ENCODE results near the gene RPTN.
"Not testable (repeated sequence)": the region's sequence is repeated elsewhere in the genome, so short reads cannot be mapped to it uniquely, and the experiment has no call there.

The RPTN gene

GRCh38 chr1:152151646-152152045 is 7.4 kb downstream of the RPTN start:
- TF ChIP-seq, protein P1, sequence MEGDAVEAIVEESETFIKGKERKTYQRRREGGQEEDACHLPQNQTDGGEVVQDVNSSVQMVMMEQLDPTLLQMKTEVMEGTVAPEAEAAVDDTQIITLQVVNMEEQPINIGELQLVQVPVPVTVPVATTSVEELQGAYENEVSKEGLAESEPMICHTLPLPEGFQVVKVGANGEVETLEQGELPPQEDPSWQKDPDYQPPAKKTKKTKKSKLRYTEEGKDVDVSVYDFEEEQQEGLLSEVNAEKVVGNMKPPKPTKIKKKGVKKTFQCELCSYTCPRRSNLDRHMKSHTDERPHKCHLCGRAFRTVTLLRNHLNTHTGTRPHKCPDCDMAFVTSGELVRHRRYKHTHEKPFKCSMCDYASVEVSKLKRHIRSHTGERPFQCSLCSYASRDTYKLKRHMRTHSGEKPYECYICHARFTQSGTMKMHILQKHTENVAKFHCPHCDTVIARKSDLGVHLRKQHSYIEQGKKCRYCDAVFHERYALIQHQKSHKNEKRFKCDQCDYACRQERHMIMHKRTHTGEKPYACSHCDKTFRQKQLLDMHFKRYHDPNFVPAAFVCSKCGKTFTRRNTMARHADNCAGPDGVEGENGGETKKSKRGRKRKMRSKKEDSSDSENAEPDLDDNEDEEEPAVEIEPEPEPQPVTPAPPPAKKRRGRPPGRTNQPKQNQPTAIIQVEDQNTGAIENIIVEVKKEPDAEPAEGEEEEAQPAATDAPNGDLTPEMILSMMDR (IDR thresholded peaks at IDR 0.05; ENCODE audit: control extremely low read depth, extremely low read depth, low read depth, missing control alignments), result no peak
- CTCF ChIA-PET, result interaction anchor here (1.0 to 3.0 kb wide), 9 partner anchors 10 to 308 kb away, joined by 3 to 9 read pairs (median 5); no protein-coding TSS in a partner anchor
- no peak for DNase-seq (ENCODE audit: extremely low spot score)
- POLR2A ChIA-PET, result no interaction called here

- TF ChIP-seq, protein P1 (IDR thresholded peaks at IDR 0.05; ENCODE audit: control extremely low read depth, extremely low read depth, low read depth, missing control alignments), result no peak
- DNase-seq (ENCODE audit: extremely low spot score), result no peak
- ChIA-PET CTCF (interaction anchor here (0.9 to 3.3 kb wide), 8 partner anchors 8 to 311 kb away, joined by 3 to 17 read pairs (median 5); no protein-coding TSS in a partner anchor), POLR2A (no interaction called here)
Observed at GRCh38 chr1:152148981-152149380, 10.0 kb downstream of the RPTN start.

DNA sequence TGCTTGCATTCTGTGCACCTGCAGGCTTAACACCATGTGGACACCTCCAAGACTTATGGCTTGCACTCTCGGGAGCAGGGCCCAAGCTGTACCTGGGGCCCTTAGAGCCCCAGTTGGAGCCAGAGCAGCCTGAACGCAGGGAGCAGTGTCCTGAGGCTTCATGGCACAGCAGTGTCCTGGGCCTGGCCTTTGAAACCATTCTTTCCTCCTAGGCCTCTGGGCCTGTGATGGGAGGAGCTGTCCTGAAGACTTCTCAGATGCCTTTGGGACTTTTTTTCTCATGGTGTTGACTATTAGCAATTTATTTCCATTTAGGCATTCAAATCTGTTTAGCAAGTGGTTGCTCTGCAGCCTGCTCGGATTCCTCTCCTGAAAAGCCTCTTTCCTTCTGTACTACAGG is 11.0 kb downstream of the RPTN start:
- TF ChIP-seq, protein P1 (IDR thresholded peaks at IDR 0.05; ENCODE audit: control extremely low read depth, extremely low read depth, low read depth, missing control alignments), result no peak
- CTCF ChIA-PET, result interaction anchor here (0.7 to 3.3 kb wide), 5 partner anchors 27 to 311 kb away, joined by 3 to 17 read pairs (median 3); no protein-coding TSS in a partner anchor
- POLR2A ChIA-PET, result no interaction called here
- DNase-seq (ENCODE audit: extremely low spot score), result no peak

GRCh38 chr1:152145769-152146168 is 13.3 kb downstream of the RPTN start:
- DNase-seq (ENCODE audit: extremely low spot score), result no peak
- TF ChIP-seq, protein P1 (IDR thresholded peaks at IDR 0.05; ENCODE audit: control extremely low read depth, extremely low read depth, low read depth, missing control alignments), result no peak
- POLR2A ChIA-PET, result no interaction called here
- CTCF ChIA-PET, result interaction anchor here (1.0 kb wide), 1 partner anchor 313 kb away, joined by 3 read pairs; no protein-coding TSS in a partner anchor

- POLR2A ChIA-PET; DNase-seq (ENCODE audit: extremely low spot score); CTCF ChIA-PET: not testable (repeated sequence)
Observed at GRCh38 chr1:152144674-152145183, 14.3 kb downstream of the RPTN start.

GRCh38 chr1:152143150-152143887 is 15.7 kb downstream of the RPTN start:
- CTCF ChIA-PET, result interaction anchor here (1.4 kb wide), 1 partner anchor 42 kb away, joined by 7 read pairs; no protein-coding TSS in a partner anchor
- no peak for DNase-seq (ENCODE audit: extremely low spot score)
- TF ChIP-seq, protein P1 (IDR thresholded peaks at IDR 0.05; ENCODE audit: control extremely low read depth, extremely low read depth, low read depth, missing control alignments), result no peak
- POLR2A ChIA-PET, result no interaction called here

DNA sequence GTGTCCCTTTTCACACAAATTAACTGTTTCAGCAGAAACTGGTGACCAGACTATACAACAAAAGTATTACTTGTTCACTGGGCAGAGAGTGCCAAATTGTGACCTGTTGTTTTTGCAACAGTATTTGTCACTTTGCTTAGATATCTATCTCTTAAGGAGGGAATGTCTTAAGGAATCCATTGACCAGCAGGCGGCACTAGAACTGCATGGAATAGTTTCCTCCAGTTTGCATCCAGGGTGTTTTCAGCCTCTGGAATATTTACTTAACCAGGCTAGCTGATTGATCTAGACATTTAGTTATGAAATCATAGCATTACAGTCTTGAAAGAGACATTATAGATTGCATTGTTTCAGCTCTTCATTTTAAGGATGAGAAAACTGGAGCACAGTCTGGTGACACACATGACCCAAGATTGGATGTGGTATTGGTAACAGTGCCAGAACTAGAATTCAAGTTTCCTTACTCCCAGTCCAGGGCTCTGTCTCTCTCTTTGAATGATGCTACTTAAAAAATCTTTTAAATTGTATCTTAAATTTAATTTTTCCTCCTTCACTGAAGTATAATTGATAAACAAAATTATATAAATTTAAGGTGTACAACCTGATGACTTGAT is 16.9 kb downstream of the RPTN start:
- CTCF ChIA-PET, result interaction anchor here (0.6 to 2.9 kb wide), 15 partner anchors 7 to 511 kb away, joined by 3 to 21 read pairs (median 5); no protein-coding TSS in a partner anchor
- POLR2A ChIA-PET, result no interaction called here
- peak; percentile 13 for DNase-seq (ENCODE audit: extremely low spot score)

More for the DNA sequence above, 16.9 kb downstream of the RPTN start:
- TF ChIP-seq, protein P1 (IDR thresholded peaks at IDR 0.05; ENCODE audit: control extremely low read depth, extremely low read depth, low read depth, missing control alignments), result peak; percentile 42

Data from GM10248 (cell line).